Breast epithelium (tissue), 3 donors: ENCODE measurements around the gene CEP295NL.

Source experiments
- CTCF ChIP-seq, 3 donors: fragments of 450-650 bp; IDR thresholded peaks; one replicate each; pipeline ENCODE4 v1.5.1; 2016 to 2017; ENCODE audit warnings: antibody characterized with exemption in 3 of 3, mild to moderate bottlenecking in 3 of 3, moderate library complexity in 3 of 3
- POLR2A ChIP-seq: fragments of 450-650 bp; IDR thresholded peaks from one replicate; pipeline ENCODE4 v1.6.1; 2016; ENCODE audit warnings: antibody characterized with exemption, mild to moderate bottlenecking, moderate library complexity
- POLR2AphosphoS5 ChIP-seq, 3 donors: sonication (generic); formaldehyde crosslinking; IDR thresholded peaks; one replicate each; pipeline ENCODE4 v1.6.1; 2017; ENCODE audit warnings: antibody characterized with exemption in 3 of 3

DNA sequence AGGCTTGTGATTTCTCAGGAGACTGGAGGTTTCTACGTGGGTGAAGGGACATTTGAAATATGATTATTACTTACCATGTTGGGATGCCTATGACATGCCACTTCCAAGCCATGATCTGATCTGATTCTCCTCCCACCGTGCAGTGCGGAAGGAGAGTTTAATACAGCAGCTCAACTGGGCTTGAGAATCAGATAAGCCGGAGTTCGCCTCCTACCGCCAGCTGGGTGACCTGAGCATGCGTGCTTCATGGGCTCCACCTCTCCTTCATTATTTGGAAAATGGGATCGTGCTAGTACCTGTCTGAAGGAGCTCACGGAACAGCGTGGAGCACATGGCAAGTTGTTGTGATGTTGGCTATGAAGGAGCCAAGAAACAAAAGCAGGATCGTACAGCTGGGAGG is 34.6 kb upstream of the CEP295NL start:
- no peak for TF ChIP-seq CTCF (IDR thresholded peaks at IDR 0.05)
- no peak for TF ChIP-seq POLR2AphosphoS5 (IDR thresholded peaks at IDR 0.05)
- TF ChIP-seq POLR2A = no peak
